PFSK-1 (cell line): ENCODE data around the gene CCDC70.

Experiments used
- FOXP2 ChIP-seq: optimal IDR thresholded peaks from 2 replicates; pipeline ENCODE3; 2011; ENCODE audit warnings: borderline replicate concordance, control low read depth, inconsistent platforms; ENCODE audit not compliant: insufficient read depth; ENCODE audit errors: extremely low read length, extremely low read depth
- POLR2AphosphoS5 ChIP-seq: IDR thresholded peaks from 2 replicates; pipeline ENCODE4 v1.6.1; 2012; ENCODE audit warnings: low read depth, mild to moderate bottlenecking, control low read depth, low read length, moderate library complexity
- REST ChIP-seq, 2 experiments: IDR thresholded peaks; 2 replicates each; pipeline versions ENCODE4 v1.6.1 to v1.8.0; 2011 to 2012; ENCODE audit warnings: low read depth in 2 of 2, low read length in 2 of 2, control low read depth in 1 of 2, inconsistent platforms in 1 of 2, mild to moderate bottlenecking in 1 of 2, moderate library complexity in 1 of 2; ENCODE audit not compliant: insufficient read depth in 1 of 2
- SIN3A ChIP-seq: IDR thresholded peaks from 2 replicates; pipeline ENCODE4 v1.6.1; 2012; ENCODE audit warnings: mild to moderate bottlenecking, low read length, moderate library complexity, borderline replicate concordance; ENCODE audit not compliant: insufficient read depth
- TAF1 ChIP-seq: IDR thresholded peaks from 2 replicates; pipeline ENCODE4 v1.6.1; 2012; ENCODE audit warnings: low read length, control low read depth, borderline replicate concordance; ENCODE audit not compliant: insufficient read depth

Gene CCDC70

DNA sequence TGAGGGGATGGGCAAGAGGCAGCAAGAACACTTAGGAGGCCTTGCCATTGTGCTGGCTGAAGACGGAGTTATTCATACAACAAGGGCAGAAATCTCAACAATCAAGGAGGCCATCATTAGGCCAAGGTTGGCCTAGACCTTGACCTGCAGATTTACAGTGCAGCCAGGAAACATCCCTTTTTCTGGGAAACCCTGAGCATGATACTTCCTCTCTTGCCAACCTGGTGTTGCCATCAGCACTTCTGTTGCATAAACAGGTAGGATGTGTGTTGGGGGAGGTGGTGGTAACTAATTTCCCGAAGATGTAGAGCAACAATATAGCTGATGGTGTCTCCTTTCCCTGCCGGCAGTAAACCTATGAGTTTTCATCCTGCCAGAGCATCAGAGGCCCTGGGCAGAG, 24.8 kb upstream of the CCDC70 start:
- no peak for TF ChIP-seq SIN3A
- TF ChIP-seq REST (IDR thresholded peaks at IDR 0.05; ENCODE audit: insufficient read depth in 1 of 2, low read depth in 2 of 2, low read length in 2 of 2) = no peak
- no peak for TF ChIP-seq FOXP2
- no peak for TF ChIP-seq TAF1
- no peak for TF ChIP-seq POLR2AphosphoS5

DNA sequence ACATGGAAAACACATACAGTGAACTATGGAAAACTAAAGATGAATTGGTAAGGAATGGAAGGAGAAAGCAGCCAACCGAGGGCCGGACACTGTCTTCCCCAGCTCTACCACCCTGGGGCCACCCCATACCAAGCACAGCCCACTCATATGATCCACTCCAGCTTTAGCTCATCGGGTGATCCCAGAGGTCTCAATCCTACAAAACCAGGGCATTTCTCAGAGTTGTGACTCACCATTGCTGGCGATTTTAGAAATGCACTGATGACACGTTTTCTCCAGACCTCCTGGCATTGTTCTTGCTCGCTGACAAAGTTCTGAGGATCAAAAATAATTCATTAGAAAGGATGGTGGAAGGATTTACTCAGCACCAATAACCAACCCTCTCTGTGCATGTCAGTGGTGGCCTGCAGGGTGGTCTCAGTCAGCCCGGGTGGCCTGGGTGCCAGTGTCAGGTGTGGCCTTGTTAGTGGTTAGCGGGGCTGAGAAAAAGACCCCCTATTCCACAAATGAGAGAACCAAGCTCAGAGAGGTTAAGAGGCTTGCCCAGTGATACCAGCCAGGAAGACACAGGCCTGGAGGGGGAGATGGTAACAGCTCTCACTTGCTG, 23.4 kb upstream of the CCDC70 start:
- no peak for TF ChIP-seq SIN3A
- TF ChIP-seq TAF1 = no peak
- no peak for TF ChIP-seq POLR2AphosphoS5
- TF ChIP-seq REST (IDR thresholded peaks at IDR 0.05; ENCODE audit: insufficient read depth in 1 of 2, low read depth in 2 of 2, low read length in 2 of 2) = no peak

GRCh38 chr13:51839711-51840540, 21.8 kb upstream of the CCDC70 start:
- TF ChIP-seq TAF1 (no peak), SIN3A (no peak), POLR2AphosphoS5 (no peak), FOXP2 (no peak), REST (IDR thresholded peaks at IDR 0.05; ENCODE audit: insufficient read depth in 1 of 2, low read depth in 2 of 2, low read length in 2 of 2) (no peak)

- no peak for TF ChIP-seq FOXP2
- no peak for TF ChIP-seq TAF1
- no peak for TF ChIP-seq SIN3A
- no peak for TF ChIP-seq POLR2AphosphoS5
- no peak for TF ChIP-seq REST (IDR thresholded peaks at IDR 0.05; ENCODE audit: insufficient read depth in 1 of 2, low read depth in 2 of 2, low read length in 2 of 2)
Observed at GRCh38 chr13:51840917-51841316, 20.9 kb upstream of the CCDC70 start.
